ENCODE results near the gene NADSYN1. TPM values are rescaled to one million over a fixed set of nuclear protein-coding genes. Genes with fewer than 3 reads are reported as not detected.

Gene NADSYN1
- total RNA-seq, 1 experiment from 2014 or later, result 79.7 TPM

DNA sequence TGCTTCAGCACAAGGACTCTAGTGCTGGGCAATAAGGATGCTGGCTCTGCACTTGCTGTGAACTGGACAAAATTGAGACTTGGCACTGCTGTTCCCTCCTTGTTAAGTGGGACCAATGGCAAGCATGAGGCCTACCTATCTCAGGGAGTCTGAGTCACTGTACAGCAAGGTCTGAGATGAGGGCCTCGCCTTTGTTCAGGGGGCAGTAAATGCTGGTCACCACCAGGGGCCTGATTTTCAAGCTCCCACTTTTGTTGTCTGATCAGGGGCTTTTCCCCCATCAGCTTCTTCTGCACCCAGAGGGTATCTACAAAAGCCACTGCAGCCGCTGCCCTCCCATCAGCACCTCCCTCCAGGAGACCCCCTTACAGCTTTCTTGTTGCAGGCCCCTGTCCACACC, 27.6 kb upstream of the NADSYN1 start:
- CTCF ChIA-PET, result interaction anchor here (1.0 kb wide), 1 partner anchor 172 kb away, joined by 3 read pairs; no protein-coding TSS in a partner anchor
- peaks cover 12% of the 10 kb centered on the region for H3K4me1 Mint-ChIP-seq (ENCODE audit: low read depth, unreplicated experiment)
- H3K9me3 Mint-ChIP-seq (ENCODE audit: low read depth, unreplicated experiment), result no peaks in the 10 kb centered on the region
- H3K36me3 Mint-ChIP-seq (ENCODE audit: insufficient read depth, unreplicated experiment), result peaks cover 5% of the 10 kb centered on the region
- DNase-seq, result no peak
- H3K27me3 Mint-ChIP-seq (ENCODE audit: unreplicated experiment), result no peaks in the 10 kb centered on the region
- no peak overlapping the region for H3K4me3 Mint-ChIP-seq (ENCODE audit: low read depth, unreplicated experiment)
- H3K27ac Mint-ChIP-seq (ENCODE audit: unreplicated experiment), result no peak overlapping the region
- BruUV-seq (replicated peaks), result no TSS peak
- intact Hi-C loops (cut with micrococcal nuclease; ENCODE audit: unreplicated experiment), result no loop called here
- TF ChIP-seq, protein P1, sequence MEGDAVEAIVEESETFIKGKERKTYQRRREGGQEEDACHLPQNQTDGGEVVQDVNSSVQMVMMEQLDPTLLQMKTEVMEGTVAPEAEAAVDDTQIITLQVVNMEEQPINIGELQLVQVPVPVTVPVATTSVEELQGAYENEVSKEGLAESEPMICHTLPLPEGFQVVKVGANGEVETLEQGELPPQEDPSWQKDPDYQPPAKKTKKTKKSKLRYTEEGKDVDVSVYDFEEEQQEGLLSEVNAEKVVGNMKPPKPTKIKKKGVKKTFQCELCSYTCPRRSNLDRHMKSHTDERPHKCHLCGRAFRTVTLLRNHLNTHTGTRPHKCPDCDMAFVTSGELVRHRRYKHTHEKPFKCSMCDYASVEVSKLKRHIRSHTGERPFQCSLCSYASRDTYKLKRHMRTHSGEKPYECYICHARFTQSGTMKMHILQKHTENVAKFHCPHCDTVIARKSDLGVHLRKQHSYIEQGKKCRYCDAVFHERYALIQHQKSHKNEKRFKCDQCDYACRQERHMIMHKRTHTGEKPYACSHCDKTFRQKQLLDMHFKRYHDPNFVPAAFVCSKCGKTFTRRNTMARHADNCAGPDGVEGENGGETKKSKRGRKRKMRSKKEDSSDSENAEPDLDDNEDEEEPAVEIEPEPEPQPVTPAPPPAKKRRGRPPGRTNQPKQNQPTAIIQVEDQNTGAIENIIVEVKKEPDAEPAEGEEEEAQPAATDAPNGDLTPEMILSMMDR (IDR thresholded peaks at IDR 0.05; ENCODE audit: unreplicated experiment), result no peak

DNA sequence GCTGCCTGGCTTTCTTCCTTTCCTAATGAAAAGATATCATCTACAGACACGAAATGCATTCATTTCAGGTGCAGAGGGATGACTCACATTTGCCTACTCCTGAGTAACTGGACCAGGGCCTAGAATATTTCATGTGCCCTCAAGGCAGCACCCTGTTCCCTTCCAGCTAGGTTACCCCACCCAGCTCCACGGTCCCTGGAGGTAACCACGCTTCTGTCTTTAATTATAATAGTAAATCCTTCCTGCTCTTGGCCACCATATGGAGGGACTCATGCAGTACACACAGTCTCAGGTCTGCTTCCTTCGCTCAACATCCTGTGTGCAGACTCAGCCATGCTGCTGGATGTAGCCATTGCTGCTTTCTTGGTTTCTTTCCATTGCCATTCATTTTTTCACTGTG, 27.1 kb upstream of the NADSYN1 start:
- CTCF ChIA-PET, result interaction anchor here (1.0 kb wide), 1 partner anchor 173 kb away, joined by 3 read pairs; no protein-coding TSS in a partner anchor
- no peak for DNase-seq
- peaks cover 6% of the 10 kb centered on the region for H3K36me3 Mint-ChIP-seq (ENCODE audit: insufficient read depth, unreplicated experiment)
- H3K9me3 Mint-ChIP-seq (ENCODE audit: low read depth, unreplicated experiment), result no peaks in the 10 kb centered on the region
- no peaks in the 10 kb centered on the region for H3K27me3 Mint-ChIP-seq (ENCODE audit: unreplicated experiment)
- H3K4me1 Mint-ChIP-seq (ENCODE audit: low read depth, unreplicated experiment), result peaks cover 12% of the 10 kb centered on the region
- TF ChIP-seq, protein P1 (IDR thresholded peaks at IDR 0.05; ENCODE audit: unreplicated experiment), result no peak
- intact Hi-C loops (cut with micrococcal nuclease; ENCODE audit: unreplicated experiment), result no loop called here
- no peak overlapping the region for H3K4me3 Mint-ChIP-seq (ENCODE audit: low read depth, unreplicated experiment)
- no peak overlapping the region for H3K27ac Mint-ChIP-seq (ENCODE audit: unreplicated experiment)
- no TSS peak for BruUV-seq (replicated peaks)

DNA sequence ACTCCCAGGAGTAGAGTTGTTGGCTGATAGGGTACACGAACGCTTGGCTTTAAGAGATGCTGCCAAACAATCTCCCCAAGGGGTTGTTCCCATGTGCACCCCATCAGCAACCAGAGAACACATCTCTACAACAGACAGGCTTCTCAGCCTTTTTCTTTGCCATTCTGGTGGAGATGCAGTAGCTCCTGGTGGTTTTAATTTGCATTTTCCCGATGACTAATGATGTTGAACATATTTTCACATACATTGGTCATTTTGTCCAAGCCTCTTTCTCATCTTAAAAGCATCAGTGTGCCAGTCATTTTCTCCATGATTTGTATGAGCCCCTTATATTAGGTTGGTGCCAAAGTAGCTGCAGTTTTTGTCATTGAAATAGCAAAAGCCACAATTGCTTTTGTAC, 26.6 kb upstream of the NADSYN1 start:
- Mint-ChIP-seq H3K27ac (ENCODE audit: unreplicated experiment) (no peak overlapping the region), H3K4me1 (ENCODE audit: low read depth, unreplicated experiment) (peaks cover 12% of the 10 kb centered on the region), H3K27me3 (ENCODE audit: unreplicated experiment) (no peaks in the 10 kb centered on the region), H3K9me3 (ENCODE audit: low read depth, unreplicated experiment) (no peaks in the 10 kb centered on the region), H3K36me3 (ENCODE audit: insufficient read depth, unreplicated experiment) (peaks cover 10% of the 10 kb centered on the region), H3K4me3 (ENCODE audit: low read depth, unreplicated experiment) (no peak overlapping the region)
- DNase-seq, result no peak
- intact Hi-C loops (cut with micrococcal nuclease; ENCODE audit: unreplicated experiment), result no loop called here
- CTCF ChIA-PET, result interaction anchor here (0.7 kb wide), 1 partner anchor 663 kb away, joined by 4 read pairs; no protein-coding TSS in a partner anchor
- BruUV-seq (replicated peaks), result no TSS peak
- TF ChIP-seq, protein P1 (IDR thresholded peaks at IDR 0.05; ENCODE audit: unreplicated experiment), result no peak

GRCh38 chr11:71428861-71429435, 24.1 kb upstream of the NADSYN1 start:
- Mint-ChIP-seq H3K4me3 (ENCODE audit: low read depth, unreplicated experiment) (no peak overlapping the region), H3K4me1 (ENCODE audit: low read depth, unreplicated experiment) (peaks cover 12% of the 10 kb centered on the region)
- BruUV-seq (replicated peaks), result no TSS peak

More at GRCh38 chr11:71428861-71429435, 24.1 kb upstream of the NADSYN1 start:
- TF ChIP-seq, protein P1 (IDR thresholded peaks at IDR 0.05; ENCODE audit: unreplicated experiment), result no peak
- Mint-ChIP-seq H3K36me3 (ENCODE audit: insufficient read depth, unreplicated experiment) (peaks cover 17% of the 10 kb centered on the region), H3K27ac (ENCODE audit: unreplicated experiment) (no peak overlapping the region), H3K27me3 (ENCODE audit: unreplicated experiment) (no peaks in the 10 kb centered on the region), H3K9me3 (ENCODE audit: low read depth, unreplicated experiment) (no peaks in the 10 kb centered on the region)
- intact Hi-C loops (cut with micrococcal nuclease; ENCODE audit: unreplicated experiment), result no loop called here
- no peak for DNase-seq
- CTCF ChIA-PET, result no interaction called here
